WTC11 (cell line): ENCODE results near the gene DIPK2A.

Experiments used
- AFF4 ChIP-seq: sonication (generic); formaldehyde crosslinking; IDR thresholded peaks from 2 replicates; pipeline ENCODE4 v1.8.1; 2023; ENCODE audit warnings: mild to moderate bottlenecking, missing genetic modification reagents, borderline replicate concordance
- ATF2 ChIP-seq: sonication (generic); formaldehyde crosslinking; IDR thresholded peaks from 2 replicates; pipeline ENCODE4 v1.8.1; 2022; ENCODE audit warnings: low read depth, missing genetic modification reagents, borderline replicate concordance
- CREM ChIP-seq: sonication (generic); formaldehyde crosslinking; IDR thresholded peaks from 2 replicates; pipeline ENCODE4 v1.8.1; 2022; ENCODE audit warnings: mild to moderate bottlenecking, missing genetic modification reagents, moderate library complexity
- CTCF ChIP-seq: fragments of 200-600 bp; IDR thresholded peaks from 2 replicates; pipeline ENCODE4 v1.8.0; 2022; ENCODE audit warnings: antibody characterized with exemption
- IRF1 ChIP-seq: sonication (generic); formaldehyde crosslinking; IDR thresholded peaks from 2 replicates; pipeline ENCODE4 v1.8.0; 2023; ENCODE audit warnings: missing genetic modification reagents
- IRF2 ChIP-seq: sonication (generic); formaldehyde crosslinking; IDR thresholded peaks from 2 replicates; pipeline ENCODE4 v1.8.0; 2022; ENCODE audit warnings: low read depth, missing genetic modification reagents, borderline replicate concordance
- NFYB ChIP-seq: sonication (generic); formaldehyde crosslinking; conservative IDR thresholded peaks from 2 replicates; pipeline ENCODE4 v1.8.0; 2022; ENCODE audit warnings: low read depth, missing genetic modification reagents
- RELA ChIP-seq: sonication (generic); formaldehyde crosslinking; IDR thresholded peaks from 2 replicates; pipeline ENCODE4 v1.8.1; 2022; ENCODE audit warnings: missing genetic modification reagents, mild to moderate bottlenecking, borderline replicate concordance
- SP1 ChIP-seq: sonication (generic); formaldehyde crosslinking; conservative IDR thresholded peaks from 2 replicates; pipeline ENCODE4 v1.8.1; 2022; ENCODE audit warnings: missing genetic modification reagents
- TCF7 ChIP-seq: sonication (generic); formaldehyde crosslinking; IDR thresholded peaks from 2 replicates; pipeline ENCODE4 v1.8.0; 2022; ENCODE audit warnings: mild to moderate bottlenecking, low read depth, missing genetic modification reagents, moderate library complexity
- TEAD1 ChIP-seq: sonication (generic); formaldehyde crosslinking; IDR thresholded peaks from 2 replicates; pipeline ENCODE4 v1.8.0; 2022; ENCODE audit warnings: mild to moderate bottlenecking, missing genetic modification reagents
- ZMAT4 ChIP-seq: fragments of 250-450 bp; sonication (Bioruptor Pico); IDR thresholded peaks from 2 replicates; pipeline ENCODE4 v1.9.0; 2021; ENCODE audit warnings: mild to moderate bottlenecking

- TF ChIP-seq SP1 (CRISPR knock-in tag) (no peak), CTCF (no peak), IRF1 (CRISPR knock-in tag) (no peak), TCF7 (CRISPR knock-in tag) (no peak), NFYB (CRISPR knock-in tag) (no peak), IRF2 (no peak), CREM (no peak), AFF4 (CRISPR knock-in tag) (no peak), ATF2 (CRISPR knock-in tag) (no peak), RELA (CRISPR knock-in tag) (no peak), TEAD1 (CRISPR knock-in tag) (no peak), ZMAT4 (no peak)
These were observed 35.9 kb upstream of the DIPK2A start for GRCh38 chr3:143935678-143936077.
